ENCODE measurements around the gene LRRC26.

LRRC26 gene

GRCh38 chr9:137178201-137178938 is 8.5 kb upstream of the LRRC26 start:
- Mint-ChIP-seq H3K4me3 (no peak overlapping the region), H3K4me1 (no peaks in the 10 kb centered on the region), H3K27me3 (ENCODE audit: low read depth, poor library complexity) (peaks cover 33% of the 10 kb centered on the region), H3K27ac (no peak overlapping the region), H3K36me3 (ENCODE audit: low read depth) (peaks cover 10% of the 10 kb centered on the region), H3K9me3 (no peaks in the 10 kb centered on the region)
- TF ChIP-seq, protein P1, sequence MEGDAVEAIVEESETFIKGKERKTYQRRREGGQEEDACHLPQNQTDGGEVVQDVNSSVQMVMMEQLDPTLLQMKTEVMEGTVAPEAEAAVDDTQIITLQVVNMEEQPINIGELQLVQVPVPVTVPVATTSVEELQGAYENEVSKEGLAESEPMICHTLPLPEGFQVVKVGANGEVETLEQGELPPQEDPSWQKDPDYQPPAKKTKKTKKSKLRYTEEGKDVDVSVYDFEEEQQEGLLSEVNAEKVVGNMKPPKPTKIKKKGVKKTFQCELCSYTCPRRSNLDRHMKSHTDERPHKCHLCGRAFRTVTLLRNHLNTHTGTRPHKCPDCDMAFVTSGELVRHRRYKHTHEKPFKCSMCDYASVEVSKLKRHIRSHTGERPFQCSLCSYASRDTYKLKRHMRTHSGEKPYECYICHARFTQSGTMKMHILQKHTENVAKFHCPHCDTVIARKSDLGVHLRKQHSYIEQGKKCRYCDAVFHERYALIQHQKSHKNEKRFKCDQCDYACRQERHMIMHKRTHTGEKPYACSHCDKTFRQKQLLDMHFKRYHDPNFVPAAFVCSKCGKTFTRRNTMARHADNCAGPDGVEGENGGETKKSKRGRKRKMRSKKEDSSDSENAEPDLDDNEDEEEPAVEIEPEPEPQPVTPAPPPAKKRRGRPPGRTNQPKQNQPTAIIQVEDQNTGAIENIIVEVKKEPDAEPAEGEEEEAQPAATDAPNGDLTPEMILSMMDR (IDR thresholded peaks at IDR 0.05) = no peak
- DNase-seq = no peak

DNA sequence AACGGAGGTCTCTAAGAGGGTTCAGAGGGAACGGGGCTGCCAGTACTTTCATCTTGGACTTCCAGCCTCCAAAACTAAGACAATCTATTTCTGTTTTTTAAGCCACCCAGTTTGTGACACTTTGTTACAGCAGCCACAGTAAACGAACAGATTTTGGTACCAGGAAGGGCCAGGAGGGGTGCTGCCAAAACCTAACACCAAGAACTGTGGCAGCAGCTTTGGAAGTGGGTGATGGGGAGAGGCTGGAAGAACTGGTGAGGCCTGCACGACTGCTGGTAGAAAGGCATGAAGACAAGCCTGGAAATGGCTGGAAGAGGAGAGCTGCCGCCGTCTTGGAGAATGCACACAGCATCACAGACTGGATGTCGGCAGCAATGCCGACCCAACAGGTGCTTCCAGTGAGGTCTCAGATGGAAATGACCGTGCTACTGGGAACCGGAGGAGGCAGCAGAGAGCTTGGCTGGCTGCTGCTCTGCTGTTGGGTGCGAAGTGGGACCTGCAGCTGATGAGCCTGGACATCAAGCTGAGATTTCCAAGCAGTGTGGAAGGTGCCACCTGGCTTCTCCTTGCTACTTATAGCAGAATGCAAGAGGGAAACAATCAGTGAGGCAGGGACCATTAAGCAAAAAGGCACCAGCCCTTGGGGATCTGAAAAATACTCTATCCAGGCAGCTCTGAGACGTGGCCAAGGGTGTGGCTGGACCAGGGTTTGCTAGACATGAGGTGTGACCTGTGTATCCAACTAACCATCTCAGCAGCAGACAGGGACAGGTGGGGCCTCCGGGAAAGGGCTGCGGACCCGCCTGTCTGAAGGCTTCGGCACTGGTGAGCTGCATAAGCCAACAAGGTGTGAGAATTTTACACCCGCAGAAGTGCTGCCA is 6.7 kb upstream of the LRRC26 start:
- Mint-ChIP-seq H3K36me3 (ENCODE audit: low read depth) (peaks cover 6% of the 10 kb centered on the region), H3K27ac (no peak overlapping the region), H3K4me1 (no peaks in the 10 kb centered on the region), H3K27me3 (ENCODE audit: low read depth, poor library complexity) (peaks cover 52% of the 10 kb centered on the region), H3K4me3 (no peak overlapping the region), H3K9me3 (no peaks in the 10 kb centered on the region)
- DNase-seq = peak; percentile 40
- TF ChIP-seq, protein P1 (IDR thresholded peaks at IDR 0.05) = peak; percentile 61

DNA sequence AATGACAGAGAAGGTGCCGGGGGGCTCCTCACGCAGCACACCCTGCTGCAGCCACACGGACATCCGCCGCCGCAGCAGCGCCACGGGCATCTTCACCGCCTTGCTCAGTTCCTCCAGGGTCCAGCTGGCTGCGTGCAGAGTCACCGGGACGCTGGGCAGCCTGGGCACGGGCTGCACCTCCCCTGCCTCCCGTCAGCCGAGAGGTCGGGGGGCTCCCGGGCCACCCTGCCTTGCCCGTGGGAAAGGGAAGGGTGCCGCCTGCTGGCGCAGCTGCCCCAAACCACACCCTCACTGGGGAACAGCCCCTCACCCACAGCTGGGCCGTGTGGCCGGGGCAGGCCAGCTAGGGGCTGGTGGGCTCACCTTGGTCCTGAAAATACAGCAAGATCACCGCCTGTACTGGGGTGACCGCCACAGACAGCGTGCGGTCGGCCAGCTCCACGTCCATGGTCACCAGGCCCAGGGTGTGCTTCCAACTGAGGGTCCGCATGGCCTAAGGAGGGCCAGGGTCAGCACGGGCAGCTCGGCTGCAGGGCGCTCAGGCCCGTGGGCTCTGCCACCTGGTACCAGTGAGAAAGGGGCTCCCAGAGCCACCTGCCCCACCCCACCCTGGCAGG is 5.6 kb upstream of the LRRC26 start:
- Mint-ChIP-seq H3K27me3 (ENCODE audit: low read depth, poor library complexity) (peaks cover 63% of the 10 kb centered on the region), H3K9me3 (no peaks in the 10 kb centered on the region), H3K36me3 (ENCODE audit: low read depth) (peaks cover 6% of the 10 kb centered on the region), H3K27ac (no peak overlapping the region), H3K4me1 (no peaks in the 10 kb centered on the region), H3K4me3 (no peak overlapping the region)
- TF ChIP-seq, protein P1 (IDR thresholded peaks at IDR 0.05) = no peak
- no peak for DNase-seq

GRCh38 chr9:137174722-137175293 is 5.0 kb upstream of the LRRC26 start:
- TF ChIP-seq, protein P1 (IDR thresholded peaks at IDR 0.05) = no peak
- peaks cover 69% of the 10 kb centered on the region for H3K27me3 Mint-ChIP-seq (ENCODE audit: low read depth, poor library complexity)
- no peak for DNase-seq

DNA sequence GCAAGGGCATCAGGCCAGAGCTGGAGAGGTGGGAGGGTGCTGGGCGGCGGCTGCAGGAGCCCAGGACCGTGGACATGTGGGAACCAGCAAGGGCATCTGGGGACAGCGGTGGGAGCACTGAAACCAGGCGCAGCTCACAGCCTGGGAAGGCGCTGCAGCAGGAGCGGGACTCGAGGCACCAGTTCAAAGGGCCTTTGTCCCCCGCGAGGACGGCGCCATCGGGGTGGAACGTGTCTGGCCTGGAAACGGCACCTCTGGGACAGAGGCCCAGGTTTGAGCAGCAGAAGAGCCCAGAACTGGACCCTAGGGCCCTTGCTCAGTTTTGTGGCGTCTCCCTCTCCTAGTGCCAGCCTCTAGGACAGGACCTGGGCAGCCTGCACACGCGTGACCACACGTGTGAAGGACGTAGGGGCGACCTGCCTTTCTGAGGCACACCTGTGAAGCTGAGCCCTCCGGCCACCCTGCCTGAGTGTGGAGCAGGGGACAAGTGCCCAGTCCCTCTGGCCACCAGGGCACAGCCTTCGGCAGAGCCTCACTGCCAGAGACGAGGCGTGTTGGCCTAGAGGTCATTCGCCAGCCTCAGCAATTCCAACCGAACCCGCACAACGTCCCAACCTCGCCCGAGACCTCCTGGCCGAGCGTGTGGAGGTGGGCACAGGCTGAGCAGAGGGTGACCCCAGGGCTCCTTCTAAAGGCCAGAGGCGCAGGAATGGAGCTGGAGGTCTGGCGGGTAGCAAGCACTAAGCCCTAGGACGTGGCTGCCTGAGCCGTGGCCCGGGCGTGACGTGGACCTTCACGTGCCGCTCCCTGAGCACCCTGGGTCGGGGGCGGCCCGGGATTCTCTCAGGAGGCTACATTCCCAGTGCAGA is 4.2 kb upstream of the LRRC26 start:
- Mint-ChIP-seq H3K4me3 (no peak overlapping the region), H3K27ac (no peak overlapping the region), H3K9me3 (no peaks in the 10 kb centered on the region), H3K4me1 (no peaks in the 10 kb centered on the region), H3K36me3 (ENCODE audit: low read depth) (peaks cover 6% of the 10 kb centered on the region), H3K27me3 (ENCODE audit: low read depth, poor library complexity) (peaks cover 73% of the 10 kb centered on the region)
- no peak for DNase-seq
- TF ChIP-seq, protein P1 (IDR thresholded peaks at IDR 0.05) = no peak

More at GRCh38 chr9:137174722-137175293, 5.0 kb upstream of the LRRC26 start:
- Mint-ChIP-seq H3K9me3 (no peaks in the 10 kb centered on the region), H3K36me3 (ENCODE audit: low read depth) (peaks cover 6% of the 10 kb centered on the region), H3K4me3 (no peak overlapping the region), H3K4me1 (no peaks in the 10 kb centered on the region), H3K27ac (no peak overlapping the region)

All from nephron progenitor cell (in vitro differentiated cells).